ENCODE measurements around the gene SYT1. TPM values are rescaled to one million over a fixed set of nuclear protein-coding genes. Genes with fewer than 3 reads are reported as not detected.

Gene SYT1
- total and polyA plus RNA-seq, 2 of the 4 experiments (the other 2 are of a cell fraction) = 2.8 to 3.0 TPM

GRCh38 chr12:78966926-78967325, 102.4 kb downstream of the SYT1 start:
- H3K4me3 ChIP-seq (ENCODE audit: insufficient read depth, low read depth, low read length) = no peak overlapping the region
- BruUV-seq (replicated peaks) = no TSS peak
- 77% methylated on average over 2 of the region's 2 CpGs; no CpG with 5 or more reads in 1 of the 2 experiments for WGBS, 2 experiments (ENCODE audit: extremely low coverage in 2 of 2, insufficient read length in 1 of 2)

More at GRCh38 chr12:78966926-78967325, 102.4 kb downstream of the SYT1 start:
- Histone ChIP-seq H3K18ac (ENCODE audit: low read depth, low read length) (no peak overlapping the region), H3K23ac (ENCODE audit: low read depth, low read length) (no peak overlapping the region), H2AK9ac (replicated peaks; ENCODE audit: low read depth, low read length, poor library complexity) (no peak overlapping the region), H2AFZ (replicated peaks; ENCODE audit: low read length, poor library complexity) (no peak overlapping the region), H3K9ac (ENCODE audit: low read depth, low read length) (no peak overlapping the region), H3K56ac (ENCODE audit: extremely low read depth, insufficient read depth, low read length) (no peak overlapping the region), H3K14ac (replicated peaks; ENCODE audit: low read depth, low read length) (no peak overlapping the region), H2BK15ac (ENCODE audit: low read depth, low read length) (no peak overlapping the region), H3K9me1 (ENCODE audit: insufficient read depth, low read length) (no peaks in the 10 kb centered on the region), H3K4me2 (ENCODE audit: low read depth, low read length) (no peak overlapping the region), H3K4ac (ENCODE audit: low read depth, low read length) (no peak overlapping the region), H2BK5ac (ENCODE audit: low read depth, low read length, poor library complexity, severe bottlenecking) (no peak overlapping the region), H3K4me1 (ENCODE audit: control insufficient read depth, insufficient read depth, low read length) (no peaks in the 10 kb centered on the region), H2AK5ac (ENCODE audit: low read depth, low read length) (no peak overlapping the region), H3K27ac (ENCODE audit: insufficient read depth, low read length) (no peak overlapping the region), H2BK120ac (ENCODE audit: low read depth, low read length) (no peak overlapping the region), H3K36me3 (ENCODE audit: control insufficient read depth, insufficient read depth, low read length) (no peaks in the 10 kb centered on the region), H4K20me1 (ENCODE audit: insufficient read depth, low read length) (no peaks in the 10 kb centered on the region), H4K8ac (ENCODE audit: low read depth in 2 of 2, low read length in 2 of 2) (no peak overlapping the region), H3K9me3 (ENCODE audit: control insufficient read depth, insufficient read depth, low read length) (no peaks in the 10 kb centered on the region), H2BK20ac (ENCODE audit: low read depth, low read length) (no peak overlapping the region), H4K91ac (ENCODE audit: insufficient read depth, low read depth, low read length) (no peak overlapping the region), H3K27me3 (ENCODE audit: control insufficient read depth, insufficient read depth, low read length) (no peaks in the 10 kb centered on the region), H3K79me1 (ENCODE audit: low read depth in 1 of 2, low read length in 2 of 2) (no peaks in the 10 kb centered on the region), H4K5ac (ENCODE audit: low read depth, low read length) (no peak overlapping the region)
- DNase-seq = no peak
- ATAC-seq (ENCODE audit: low read depth) = no peak
- ChIA-PET CTCF (no interaction called here), POLR2A (ENCODE audit: unreplicated experiment) (no interaction called here)
- dilution Hi-C loops (cut with HindIII; ENCODE audit: low sequenced_read_pairs, unreplicated experiment) (no loop called here), intact Hi-C loops (cut with micrococcal nuclease) (no loop called here), in situ Hi-C loops (cut with MboI; ENCODE audit: low sequenced_read_pairs) (no loop called here)
- no peak for TF ChIP-seq FOS (IDR thresholded peaks at IDR 0.05; ENCODE audit: low read depth, low read length)
- no peak for TF ChIP-seq RAD21 (IDR thresholded peaks at IDR 0.05; ENCODE audit: low read length)
- TF ChIP-seq BHLHE40 (IDR thresholded peaks at IDR 0.05; ENCODE audit: low read depth, low read length) = no peak
- TF ChIP-seq ELK1 (IDR thresholded peaks at IDR 0.05; ENCODE audit: borderline replicate concordance, low read depth, low read length) = no peak
- TF ChIP-seq MAZ (IDR thresholded peaks at IDR 0.05; ENCODE audit: borderline replicate concordance, low read depth, low read length) = no peak
- TF ChIP-seq SMC3 (IDR thresholded peaks at IDR 0.05; ENCODE audit: low read depth, low read length) = no peak
- no peak for TF ChIP-seq MAFK (IDR thresholded peaks at IDR 0.05; ENCODE audit: low read depth, low read length)
- TF ChIP-seq RFX5 (IDR thresholded peaks at IDR 0.05; ENCODE audit: low read depth, low read length) = no peak
- TF ChIP-seq USF2 (IDR thresholded peaks at IDR 0.05; ENCODE audit: low read depth, low read length) = no peak
- TF ChIP-seq POLR2A (IDR thresholded peaks at IDR 0.05; ENCODE audit: low read depth, low read length) = no peak
- TF ChIP-seq NFE2L2 (IDR thresholded peaks at IDR 0.05; ENCODE audit: low read depth, low read length) = no peak
- no peak for TF ChIP-seq MXI1 (IDR thresholded peaks at IDR 0.05; ENCODE audit: borderline replicate concordance, low read depth, low read length)
- no peak for TF ChIP-seq CHD1 (IDR thresholded peaks at IDR 0.05; ENCODE audit: low read depth, low read length)
